ENCODE results near the gene RUNX1. TPM values are rescaled to one million over a fixed set of nuclear protein-coding genes. Genes with fewer than 3 reads are reported as not detected.

Gene RUNX1
- total and polyA plus RNA-seq, 2 donors (not counting 1 experiment from before 2014, with no cell fraction given) = 26.3 to 73.0 TPM

DNA sequence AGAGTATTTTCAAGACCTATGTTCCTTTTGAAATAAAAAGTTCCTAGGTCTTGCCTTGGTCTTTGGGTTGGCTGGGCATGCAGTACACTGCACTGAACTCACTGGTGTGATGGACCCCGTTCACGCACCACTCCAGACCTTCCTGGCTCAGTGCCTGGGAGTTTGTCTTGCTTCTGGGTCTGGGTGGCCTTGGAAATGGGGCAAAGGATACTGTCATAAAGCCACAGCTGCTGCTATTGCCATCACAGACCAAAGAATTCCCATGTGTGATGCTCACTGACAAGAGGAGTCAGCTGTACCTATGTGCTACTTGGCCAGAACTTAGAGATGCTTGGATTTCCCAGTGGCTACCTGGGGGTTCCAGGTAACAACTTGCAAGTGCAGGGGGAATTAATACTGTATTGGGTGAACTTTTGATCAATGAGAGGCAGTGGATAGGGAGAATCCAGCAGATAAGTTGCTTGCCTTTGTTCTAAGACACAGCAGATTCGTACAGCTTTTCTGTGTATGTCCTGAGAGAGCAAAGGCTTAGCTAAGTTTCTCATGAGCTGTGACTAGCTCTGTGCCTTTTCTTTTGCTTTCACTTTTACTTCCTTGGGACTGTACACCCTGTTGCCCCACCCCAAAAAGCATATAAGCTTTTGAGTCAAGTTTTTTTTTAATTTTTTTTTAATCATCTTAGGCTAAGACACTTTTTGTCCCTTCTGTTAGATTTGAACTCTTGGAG, 115.3 kb downstream of the RUNX1 start:
- Histone ChIP-seq H3K9me3 (ENCODE audit: control extremely low read depth in 1 of 3, control insufficient read depth in 2 of 3, insufficient read depth in 1 of 3, low read length in 2 of 3) (no peaks in the 10 kb centered on the region), H3K9ac (ENCODE audit: low read length) (peak overlapping the region; percentile 72), H2AFZ (ENCODE audit: insufficient read depth, low read depth, low read length, poor library complexity, severe bottlenecking) (peak overlapping the region; percentile 84), H3K4me2 (replicated peaks; ENCODE audit: low read depth, low read length, poor library complexity, severe bottlenecking) (peak overlapping the region; percentile 83), H3K27ac (ENCODE audit: low read length in 2 of 2) (peak overlapping the region; percentile 83 to 92), H4K20me1 (ENCODE audit: control insufficient read depth, insufficient read depth, low read length, poor library complexity, severe bottlenecking) (no peaks in the 10 kb centered on the region), H3K4me3 (ENCODE audit: control extremely low read depth in 1 of 5, extremely low read depth in 1 of 5, insufficient read depth in 1 of 5, low read depth in 2 of 5, low read length in 4 of 5) (peak overlapping the region; percentile 14 to 63 (median 43)), H3K27me3 (replicated peaks in 1 of 4; ENCODE audit: control extremely low read depth in 1 of 4, control insufficient read depth in 3 of 4, insufficient read depth in 4 of 4, low read length in 3 of 4) (no peaks in the 10 kb centered on the region), H3K79me2 (ENCODE audit: control insufficient read depth, insufficient read depth, low read length) (peaks cover 61% of the 10 kb centered on the region), H3K36me3 (replicated peaks in 1 of 2; ENCODE audit: control extremely low read depth in 1 of 2, control insufficient read depth in 1 of 2, extremely low read depth in 1 of 2, insufficient read depth in 2 of 2, low read length in 1 of 2) (no peaks in the 10 kb centered on the region), H3K4me1 (ENCODE audit: control insufficient read depth in 2 of 2, insufficient read depth in 2 of 2, low read length in 2 of 2) (peaks cover 37 to 40% of the 10 kb centered on the region in 2 donors)
- CTCF ChIA-PET = interaction anchor here (0.7 to 2.4 kb wide), 12 partner anchors 13 to 467 kb away, joined by 3 to 13 read pairs (median 4); no protein-coding TSS in a partner anchor
- WGBS (ENCODE audit: insufficient coverage) = 57% methylated on average over 3 of the region's 3 CpGs
- ATAC-seq (ENCODE audit: low read depth) = peak; percentile 98
- POLR2A ChIA-PET = interaction anchor here (0.9 kb wide), 1 partner anchor 44 kb away, joined by 3 read pairs; no protein-coding TSS in a partner anchor
- peak overlapping the region; percentile 93 for H3K27ac Mint-ChIP-seq
- TF ChIP-seq CTCF (IDR thresholded peaks at IDR 0.05) = no peak
- TF ChIP-seq EZH2 (IDR thresholded peaks at IDR 0.05; ENCODE audit: borderline replicate concordance, insufficient read depth, low read depth, low read length, poor library complexity, severe bottlenecking) = no peak
- H3K4me1 Mint-ChIP-seq = peaks cover 72% of the 10 kb centered on the region
- no peaks in the 10 kb centered on the region for H3K27me3 Mint-ChIP-seq
- peak; percentile 76 for DNase-seq
- H3K4me3 Mint-ChIP-seq = peak overlapping the region; percentile 83
- intact Hi-C loops (cut with micrococcal nuclease) = loop anchor here (2.0 to 10.0 kb wide), 3 partner anchors 51 to 115 kb away; partner anchors contain the start of gene RUNX1
- no peaks in the 10 kb centered on the region for H3K9me3 Mint-ChIP-seq (ENCODE audit: insufficient read depth)

- WGBS (ENCODE audit: insufficient coverage) = no CpG with 5 or more reads among the region's 2 CpGs
- ChIA-PET CTCF (no interaction called here), POLR2A (no interaction called here)
- Histone ChIP-seq H2AFZ (ENCODE audit: insufficient read depth, low read depth, low read length, poor library complexity, severe bottlenecking) (no peak overlapping the region), H3K9me3 (ENCODE audit: control extremely low read depth in 1 of 3, control insufficient read depth in 2 of 3, insufficient read depth in 1 of 3, low read length in 2 of 3) (no peaks in the 10 kb centered on the region), H3K36me3 (replicated peaks in 1 of 2; ENCODE audit: control extremely low read depth in 1 of 2, control insufficient read depth in 1 of 2, extremely low read depth in 1 of 2, insufficient read depth in 2 of 2, low read length in 1 of 2) (no peaks in the 10 kb centered on the region), H4K20me1 (ENCODE audit: control insufficient read depth, insufficient read depth, low read length, poor library complexity, severe bottlenecking) (no peaks in the 10 kb centered on the region), H3K27me3 (replicated peaks in 1 of 4; ENCODE audit: control extremely low read depth in 1 of 4, control insufficient read depth in 3 of 4, insufficient read depth in 4 of 4, low read length in 3 of 4) (no peaks in the 10 kb centered on the region), H3K4me1 (ENCODE audit: control insufficient read depth in 2 of 2, insufficient read depth in 2 of 2, low read length in 2 of 2) (peaks cover 37 to 40% of the 10 kb centered on the region in 2 donors), H3K9ac (ENCODE audit: low read length) (no peak overlapping the region), H3K4me2 (replicated peaks; ENCODE audit: low read depth, low read length, poor library complexity, severe bottlenecking) (no peak overlapping the region), H3K79me2 (ENCODE audit: control insufficient read depth, insufficient read depth, low read length) (peaks cover 68% of the 10 kb centered on the region), H3K4me3 (ENCODE audit: control extremely low read depth in 1 of 5, extremely low read depth in 1 of 5, insufficient read depth in 1 of 5, low read depth in 2 of 5, low read length in 4 of 5) (no peak overlapping the region), H3K27ac (ENCODE audit: low read length in 2 of 2) (peak overlapping the region in 1 of 2 donors; percentile 92)
- peaks cover 62% of the 10 kb centered on the region for H3K4me1 Mint-ChIP-seq
- no peak for ATAC-seq (ENCODE audit: low read depth)
- TF ChIP-seq CTCF (IDR thresholded peaks at IDR 0.05) = no peak
- no peak for TF ChIP-seq EZH2 (IDR thresholded peaks at IDR 0.05; ENCODE audit: borderline replicate concordance, insufficient read depth, low read depth, low read length, poor library complexity, severe bottlenecking)
- H3K27me3 Mint-ChIP-seq = no peaks in the 10 kb centered on the region
- H3K9me3 Mint-ChIP-seq (ENCODE audit: insufficient read depth) = no peaks in the 10 kb centered on the region
- no peak for DNase-seq
- H3K4me3 Mint-ChIP-seq = no peak overlapping the region
- peak overlapping the region; percentile 38 for H3K27ac Mint-ChIP-seq
- intact Hi-C loops (cut with micrococcal nuclease) = loop anchor here (5.0 to 10.0 kb wide), 2 partner anchors 53 to 95 kb away; no protein-coding TSS in a partner anchor
Observed at GRCh38 chr21:34932233-34932632, 116.9 kb downstream of the RUNX1 start.

All from B cell (primary cell).